SKM-1 treated with dmso at 0.1 percent for 144 hours (cell line): ENCODE results near the gene B4GALNT1.
"Not testable (repeated sequence)": the region's sequence is repeated elsewhere in the genome, so short reads cannot be mapped to it uniquely, and the experiment has no call there.

Source experiments
- DNase-seq: peaks from one replicate; lab custom pipeline; 2025; ENCODE audit not compliant: unreplicated experiment; lab: John Stamatoyannopoulos, UW

Gene B4GALNT1

GRCh38 chr12:57621497-57622292 lies 11.3 kb downstream of the B4GALNT1 start:
- DNase-seq: no peak

GRCh38 chr12:57620936-57621496 lies 12.0 kb downstream of the B4GALNT1 start:
- DNase-seq: no peak

GRCh38 chr12:57620245-57620935 lies 12.6 kb downstream of the B4GALNT1 start:
- no peak for DNase-seq

GRCh38 chr12:57619434-57620244 lies 13.4 kb downstream of the B4GALNT1 start:
- no peak for DNase-seq

GRCh38 chr12:57618966-57619433 lies 14.0 kb downstream of the B4GALNT1 start:
- DNase-seq: no peak

- not testable (repeated sequence) for DNase-seq
These were observed 14.6 kb downstream of the B4GALNT1 start for GRCh38 chr12:57618431-57618830.

GRCh38 chr12:57617942-57618341 lies 15.1 kb downstream of the B4GALNT1 start:
- no peak for DNase-seq

- DNase-seq: no peak
These were observed 16.5 kb downstream of the B4GALNT1 start for GRCh38 chr12:57616383-57617101.

GRCh38 chr12:57615637-57616036 lies 17.4 kb downstream of the B4GALNT1 start:
- DNase-seq: no peak

- no peak for DNase-seq
These were observed 18.0 kb downstream of the B4GALNT1 start for GRCh38 chr12:57614948-57615500.

- DNase-seq: no peak
These were observed 18.6 kb downstream of the B4GALNT1 start for GRCh38 chr12:57614178-57614947.

GRCh38 chr12:57613427-57614109 lies 19.4 kb downstream of the B4GALNT1 start:
- no peak for DNase-seq

GRCh38 chr12:57612711-57613426 lies 20.1 kb downstream of the B4GALNT1 start:
- DNase-seq: no peak

GRCh38 chr12:57611827-57612710 lies 20.9 kb downstream of the B4GALNT1 start:
- DNase-seq: no peak

GRCh38 chr12:57611108-57611826 lies 21.7 kb downstream of the B4GALNT1 start, which contains the start of gene ARHGEF25:
Gene ARHGEF25 (plus strand): TSS chr12:57611435. CDS start chr12:57611895, 460 bp downstream.
- DNase-seq: no peak

- DNase-seq: no peak
These were observed 22.4 kb downstream of the B4GALNT1 start for GRCh38 chr12:57610554-57611107.
